Liver (tissue), 9 donors: ENCODE measurements around the gene SDK2. TPM values are rescaled to one million over a fixed set of nuclear protein-coding genes. Genes with fewer than 3 reads are reported as not detected.

ENCODE experiments used
- DNase-seq: peaks from one replicate; pipeline ENCODE4 v3.0.0-alpha.2; 2017; ENCODE audit warnings: low spot score
- H3K27ac ChIP-seq, 2 donors: one replicate each; pipeline ENCODE4 v1.7.0; 2013; ENCODE audit warnings: inconsistent platforms in 2 of 2, low read length in 2 of 2, control low read depth in 1 of 2, low read depth in 1 of 2, mild to moderate bottlenecking in 1 of 2
- H3K27me3 ChIP-seq, 4 donors: one replicate each; pipeline versions ENCODE4 v1.6.1 to v1.7.0; 2013; ENCODE audit warnings: low read length in 3 of 4, inconsistent platforms in 1 of 4, mild to moderate bottlenecking in 1 of 4, moderate library complexity in 1 of 4; ENCODE audit not compliant: control insufficient read depth in 4 of 4, insufficient read depth in 4 of 4
- H3K36me3 ChIP-seq, 4 donors: one replicate each; pipeline versions ENCODE4 v1.6.1 to v1.7.0; 2013; ENCODE audit warnings: low read length in 3 of 4, mild to moderate bottlenecking in 3 of 4, low read depth in 1 of 4, moderate library complexity in 1 of 4; ENCODE audit not compliant: control insufficient read depth in 4 of 4, insufficient read depth in 3 of 4
- H3K4me1 ChIP-seq, 4 donors: one replicate each; pipeline versions ENCODE4 v1.6.1 to v1.7.0; 2013; ENCODE audit warnings: low read length in 3 of 4, mild to moderate bottlenecking in 3 of 4, moderate library complexity in 1 of 4; ENCODE audit not compliant: control insufficient read depth in 4 of 4, insufficient read depth in 4 of 4
- H3K4me3 ChIP-seq, 3 donors: one replicate each; pipeline versions ENCODE4 v1.6.1 to v1.7.0; 2013; ENCODE audit warnings: low read length in 3 of 3, control low read depth in 1 of 3, low read depth in 1 of 3, mild to moderate bottlenecking in 1 of 3
- H3K9ac ChIP-seq, 2 donors: one replicate each; pipeline ENCODE4 v1.7.0; 2013; ENCODE audit warnings: low read length in 2 of 2, mild to moderate bottlenecking in 2 of 2, moderate library complexity in 2 of 2, control low read depth in 1 of 2, low read depth in 1 of 2
- H3K9me3 ChIP-seq, 4 donors: one replicate each; pipeline versions ENCODE4 v1.6.1 to v1.7.0; 2013; ENCODE audit warnings: low read length in 3 of 4; ENCODE audit not compliant: control insufficient read depth in 4 of 4
- ATF3 ChIP-seq: IDR thresholded peaks from 2 replicates; pipeline ENCODE4 v1.6.1; 2016; ENCODE audit warnings: antibody characterized with exemption
- CTCF ChIP-seq: fragments of 150-350 bp; IDR thresholded peaks from 2 replicates; pipeline ENCODE4 v1.5.1; 2017; ENCODE audit warnings: improper control_type of control experiment, low read depth, low read length; ENCODE audit not compliant: missing input control
- EGR1 ChIP-seq, 2 donors: IDR thresholded peaks; 2 replicates each; pipeline ENCODE4 v1.6.1; 2016 to 2018; ENCODE audit warnings: antibody characterized with exemption in 2 of 2, low read depth in 2 of 2
- HNF4A ChIP-seq, 2 donors: conservative IDR thresholded peaks; 2 replicates each; pipeline ENCODE4 v1.6.1; 2016; ENCODE audit warnings: antibody characterized with exemption in 2 of 2, mild to moderate bottlenecking in 2 of 2
- HNF4G ChIP-seq: IDR thresholded peaks from 2 replicates; pipeline ENCODE4 v1.6.1; 2016; ENCODE audit warnings: antibody characterized with exemption
- MAX ChIP-seq: IDR thresholded peaks from 2 replicates; pipeline ENCODE4 v1.6.1; 2016; ENCODE audit warnings: antibody characterized with exemption
- NR2F2 ChIP-seq: IDR thresholded peaks from 2 replicates; pipeline ENCODE4 v1.6.1; 2016; ENCODE audit warnings: antibody characterized with exemption
- RAD21 ChIP-seq, 2 donors: IDR thresholded peaks; 2 replicates each; pipeline ENCODE4 v1.6.1; 2016; ENCODE audit warnings: antibody characterized with exemption in 2 of 2, mild to moderate bottlenecking in 2 of 2
- REST ChIP-seq: IDR thresholded peaks from 2 replicates; pipeline ENCODE4 v1.6.1; 2016; ENCODE audit warnings: antibody characterized with exemption, mild to moderate bottlenecking
- RXRA ChIP-seq, 2 donors: IDR thresholded peaks; 2 replicates each; pipeline ENCODE4 v1.6.1; 2017 to 2018; ENCODE audit warnings: antibody characterized with exemption in 2 of 2, mild to moderate bottlenecking in 1 of 2
- SP1 ChIP-seq: IDR thresholded peaks from 2 replicates; pipeline ENCODE4 v1.6.1; 2018; ENCODE audit warnings: antibody characterized with exemption, mild to moderate bottlenecking
- TAF1 ChIP-seq: conservative IDR thresholded peaks from 2 replicates; pipeline ENCODE4 v1.6.1; 2016; ENCODE audit warnings: antibody characterized with exemption, mild to moderate bottlenecking
- YY1 ChIP-seq: IDR thresholded peaks from 2 replicates; pipeline ENCODE4 v1.6.1; 2016; ENCODE audit warnings: antibody characterized with exemption, mild to moderate bottlenecking
- ZBTB33 ChIP-seq: IDR thresholded peaks from 2 replicates; pipeline ENCODE4 v1.6.1; 2016; ENCODE audit warnings: antibody characterized with exemption
- WGBS: extraction: QIAGEN DNeasy Blood & Tissue Kit; methylation state at CpG from one replicate; pipeline ENCODE4 v1.1.7; 2013; 5-methylcytosine and 5-hydroxymethylcytosine counted together
- polyA plus RNA-seq, 2 donors: library from polyadenylated mRNA; stranded (reverse) in 1 of 2; unstranded in 1 of 2; fragments of 200-250 nt in 1 of 2; fragments of >200 nt in 1 of 2; fragmentation: Nextera tagmentation in 1 of 2; extraction: Ambion mirVana in 1 of 2; gene quantifications; one replicate each; pipeline versions ENCODE4 v1.2.1 to v1.2.3, GENCODE V29; 2013 to 2015
- total RNA-seq, 2 donors: library from RNA; depleted of rRNA; stranded (reverse); fragments of >200 nt; gene quantifications; one replicate each; pipeline ENCODE4 v1.2.3, GENCODE V29; 2014
- donor health status: healthy.
- donor health status: healthy.
- donor health status: healthy.
- donor health status: healthy.
- donor health status: healthy.

The SDK2 gene
- total and polyA plus RNA-seq, 4 donors = 0.05 to 0.42 (median 0.10) TPM

- H3K4me3 ChIP-seq = no peak overlapping the region
- H3K4me1 ChIP-seq = no peaks in the 10 kb centered on the region
- no peak for DNase-seq
- 88% methylated on average over 12 of the region's 12 CpGs for WGBS
- H3K9ac ChIP-seq = no peak overlapping the region
- no peak for TF ChIP-seq MAX
- no peak for TF ChIP-seq RAD21 (IDR thresholded peaks at IDR 0.05)
- TF ChIP-seq ZBTB33 = no peak
- TF ChIP-seq HNF4G = no peak
- TF ChIP-seq TAF1 = no peak
- TF ChIP-seq YY1 = no peak
- no peak for TF ChIP-seq REST
- no peak for TF ChIP-seq ATF3
- TF ChIP-seq SP1 = no peak
- TF ChIP-seq EGR1 (IDR thresholded peaks at IDR 0.05; ENCODE audit: low read depth in 2 of 2) = no peak
- H3K36me3 ChIP-seq = no peaks in the 10 kb centered on the region
- H3K27me3 ChIP-seq = peaks cover 0 to 2% (median 0%) of the 10 kb centered on the region in 4 donors
- no peaks in the 10 kb centered on the region for H3K9me3 ChIP-seq
- H3K27ac ChIP-seq = no peak overlapping the region
Observed at GRCh38 chr17:73580073-73580710, 64.1 kb downstream of the SDK2 start.

- no peak for DNase-seq
- H3K36me3 ChIP-seq = no peaks in the 10 kb centered on the region
- WGBS = 64% methylated on average over 6 of the region's 6 CpGs
- no peak overlapping the region for H3K27ac ChIP-seq
- peaks cover 0 to 2% (median under 1%) of the 10 kb centered on the region in 4 donors for H3K27me3 ChIP-seq
- H3K9ac ChIP-seq = no peak overlapping the region
- H3K4me3 ChIP-seq = no peak overlapping the region
- TF ChIP-seq RXRA (IDR thresholded peaks at IDR 0.05) = no peak
- no peak for TF ChIP-seq REST
- no peak for TF ChIP-seq CTCF
- no peak for TF ChIP-seq ATF3
- no peak for TF ChIP-seq HNF4A (conservative IDR thresholded peaks at IDR 0.05)
- no peak for TF ChIP-seq NR2F2
- TF ChIP-seq YY1 = no peak
- H3K9me3 ChIP-seq = no peaks in the 10 kb centered on the region
- H3K4me1 ChIP-seq = no peaks in the 10 kb centered on the region
Observed at GRCh38 chr17:73576556-73577098, 67.6 kb downstream of the SDK2 start.
